WTC11 (cell line): Measurements from ENCODE around the gene FHAD1.

Experiments
- CREB1 ChIP-seq: sonication (generic); formaldehyde crosslinking; IDR thresholded peaks from 2 replicates; pipeline ENCODE4 v1.8.0; 2023; ENCODE audit warnings: mild to moderate bottlenecking, missing genetic modification reagents
- ELF4 ChIP-seq: sonication (generic); formaldehyde crosslinking; IDR thresholded peaks from 2 replicates; pipeline ENCODE4 v1.8.1; 2022; ENCODE audit warnings: low read depth, mild to moderate bottlenecking, moderate library complexity, missing genetic modification reagents
- HMGA2 ChIP-seq: fragments of 250-450 bp; sonication (Bioruptor Pico); IDR thresholded peaks from 2 replicates; pipeline ENCODE4 v1.4.0; 2021; ENCODE audit warnings: mild to moderate bottlenecking, moderate library complexity
- NFYB ChIP-seq: sonication (generic); formaldehyde crosslinking; conservative IDR thresholded peaks from 2 replicates; pipeline ENCODE4 v1.8.0; 2022; ENCODE audit warnings: low read depth, missing genetic modification reagents
- NR3C1 ChIP-seq: sonication (generic); formaldehyde crosslinking; conservative IDR thresholded peaks from 2 replicates; pipeline ENCODE4 v1.8.1; 2023; ENCODE audit warnings: low read depth, mild to moderate bottlenecking, missing genetic modification reagents
- ZNF416 ChIP-seq: fragments of 250-450 bp; sonication (Bioruptor Pico); IDR thresholded peaks from 2 replicates; pipeline ENCODE4 v1.9.0; 2021; ENCODE audit warnings: mild to moderate bottlenecking, inconsistent platforms
- TF ChIP-seq, protein P1 (sequence below): fragments of 200-600 bp; IDR thresholded peaks from 2 replicates; pipeline ENCODE4 v1.8.0; 2022; ENCODE audit warnings: antibody characterized with exemption
- TF ChIP-seq, protein P2 (sequence below): sonication (generic); formaldehyde crosslinking; IDR thresholded peaks from 2 replicates; pipeline ENCODE4 v1.8.1; 2023; ENCODE audit warnings: mild to moderate bottlenecking, missing genetic modification reagents
- TF ChIP-seq, protein P3 (sequence below): fragments of 250-450 bp; sonication (Bioruptor Pico); IDR thresholded peaks from 2 replicates; pipeline ENCODE4 v2.1.2; 2022; ENCODE audit warnings: mild to moderate bottlenecking, moderate library complexity
- TF ChIP-seq, protein P4 (sequence below): sonication (generic); formaldehyde crosslinking; IDR thresholded peaks from 2 replicates; pipeline ENCODE4 v1.8.1; 2023; ENCODE audit warnings: mild to moderate bottlenecking, moderate library complexity, missing genetic modification reagents
- TF ChIP-seq, protein P5 (sequence below): sonication (generic); formaldehyde crosslinking; conservative IDR thresholded peaks from 2 replicates; pipeline ENCODE4 v1.8.1; 2022; ENCODE audit warnings: mild to moderate bottlenecking, missing genetic modification reagents

DNA sequence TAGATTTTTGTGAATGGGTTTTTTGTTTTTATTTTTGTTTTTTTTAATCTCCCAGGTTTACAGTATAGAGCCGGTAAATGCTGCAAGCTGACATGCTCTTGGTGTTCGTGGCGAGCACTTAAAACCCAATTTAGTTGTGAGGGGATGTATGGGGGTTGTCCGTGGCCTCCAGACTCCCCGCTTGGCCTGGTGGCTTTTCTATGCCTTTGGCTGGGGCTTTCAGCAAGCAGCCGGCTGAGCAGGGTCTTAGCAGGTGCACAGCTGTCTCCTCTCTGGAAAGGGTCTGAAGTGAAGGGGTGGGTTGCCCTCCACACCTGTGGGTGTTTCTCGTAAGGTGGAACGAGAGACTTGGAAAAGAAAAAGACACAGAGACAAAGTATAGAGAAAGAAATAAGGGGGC is 131.7 kb downstream of the FHAD1 start:
- TF ChIP-seq, protein P1, sequence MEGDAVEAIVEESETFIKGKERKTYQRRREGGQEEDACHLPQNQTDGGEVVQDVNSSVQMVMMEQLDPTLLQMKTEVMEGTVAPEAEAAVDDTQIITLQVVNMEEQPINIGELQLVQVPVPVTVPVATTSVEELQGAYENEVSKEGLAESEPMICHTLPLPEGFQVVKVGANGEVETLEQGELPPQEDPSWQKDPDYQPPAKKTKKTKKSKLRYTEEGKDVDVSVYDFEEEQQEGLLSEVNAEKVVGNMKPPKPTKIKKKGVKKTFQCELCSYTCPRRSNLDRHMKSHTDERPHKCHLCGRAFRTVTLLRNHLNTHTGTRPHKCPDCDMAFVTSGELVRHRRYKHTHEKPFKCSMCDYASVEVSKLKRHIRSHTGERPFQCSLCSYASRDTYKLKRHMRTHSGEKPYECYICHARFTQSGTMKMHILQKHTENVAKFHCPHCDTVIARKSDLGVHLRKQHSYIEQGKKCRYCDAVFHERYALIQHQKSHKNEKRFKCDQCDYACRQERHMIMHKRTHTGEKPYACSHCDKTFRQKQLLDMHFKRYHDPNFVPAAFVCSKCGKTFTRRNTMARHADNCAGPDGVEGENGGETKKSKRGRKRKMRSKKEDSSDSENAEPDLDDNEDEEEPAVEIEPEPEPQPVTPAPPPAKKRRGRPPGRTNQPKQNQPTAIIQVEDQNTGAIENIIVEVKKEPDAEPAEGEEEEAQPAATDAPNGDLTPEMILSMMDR = no peak
- TF ChIP-seq NR3C1 (CRISPR knock-in tag) (no peak), CREB1 (no peak), NFYB (CRISPR knock-in tag) (no peak), HMGA2 (no peak), ZNF416 (CRISPR knock-in tag) (no peak), ELF4 (CRISPR knock-in tag) (no peak)
- TF ChIP-seq, protein P2, sequence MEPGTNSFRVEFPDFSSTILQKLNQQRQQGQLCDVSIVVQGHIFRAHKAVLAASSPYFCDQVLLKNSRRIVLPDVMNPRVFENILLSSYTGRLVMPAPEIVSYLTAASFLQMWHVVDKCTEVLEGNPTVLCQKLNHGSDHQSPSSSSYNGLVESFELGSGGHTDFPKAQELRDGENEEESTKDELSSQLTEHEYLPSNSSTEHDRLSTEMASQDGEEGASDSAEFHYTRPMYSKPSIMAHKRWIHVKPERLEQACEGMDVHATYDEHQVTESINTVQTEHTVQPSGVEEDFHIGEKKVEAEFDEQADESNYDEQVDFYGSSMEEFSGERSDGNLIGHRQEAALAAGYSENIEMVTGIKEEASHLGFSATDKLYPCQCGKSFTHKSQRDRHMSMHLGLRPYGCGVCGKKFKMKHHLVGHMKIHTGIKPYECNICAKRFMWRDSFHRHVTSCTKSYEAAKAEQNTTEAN = no peak
- TF ChIP-seq, protein P3, sequence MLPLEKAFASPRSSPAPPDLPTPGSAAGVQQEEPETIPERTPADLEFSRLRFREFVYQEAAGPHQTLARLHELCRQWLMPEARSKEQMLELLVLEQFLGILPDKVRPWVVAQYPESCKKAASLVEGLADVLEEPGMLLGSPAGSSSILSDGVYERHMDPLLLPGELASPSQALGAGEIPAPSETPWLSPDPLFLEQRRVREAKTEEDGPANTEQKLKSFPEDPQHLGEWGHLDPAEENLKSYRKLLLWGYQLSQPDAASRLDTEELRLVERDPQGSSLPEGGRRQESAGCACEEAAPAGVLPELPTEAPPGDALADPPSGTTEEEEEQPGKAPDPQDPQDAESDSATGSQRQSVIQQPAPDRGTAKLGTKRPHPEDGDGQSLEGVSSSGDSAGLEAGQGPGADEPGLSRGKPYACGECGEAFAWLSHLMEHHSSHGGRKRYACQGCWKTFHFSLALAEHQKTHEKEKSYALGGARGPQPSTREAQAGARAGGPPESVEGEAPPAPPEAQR (CRISPR knock-in tag) = no peak
- TF ChIP-seq, protein P4, sequence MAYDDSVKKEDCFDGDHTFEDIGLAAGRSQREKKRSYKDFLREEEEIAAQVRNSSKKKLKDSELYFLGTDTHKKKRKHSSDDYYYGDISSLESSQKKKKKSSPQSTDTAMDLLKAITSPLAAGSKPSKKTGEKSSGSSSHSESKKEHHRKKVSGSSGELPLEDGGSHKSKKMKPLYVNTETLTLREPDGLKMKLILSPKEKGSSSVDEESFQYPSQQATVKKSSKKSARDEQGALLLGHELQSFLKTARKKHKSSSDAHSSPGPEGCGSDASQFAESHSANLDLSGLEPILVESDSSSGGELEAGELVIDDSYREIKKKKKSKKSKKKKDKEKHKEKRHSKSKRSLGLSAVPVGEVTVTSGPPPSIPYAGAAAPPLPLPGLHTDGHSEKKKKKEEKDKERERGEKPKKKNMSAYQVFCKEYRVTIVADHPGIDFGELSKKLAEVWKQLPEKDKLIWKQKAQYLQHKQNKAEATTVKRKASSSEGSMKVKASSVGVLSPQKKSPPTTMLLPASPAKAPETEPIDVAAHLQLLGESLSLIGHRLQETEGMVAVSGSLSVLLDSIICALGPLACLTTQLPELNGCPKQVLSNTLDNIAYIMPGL (CRISPR knock-in tag) = no peak
- TF ChIP-seq, protein P5, sequence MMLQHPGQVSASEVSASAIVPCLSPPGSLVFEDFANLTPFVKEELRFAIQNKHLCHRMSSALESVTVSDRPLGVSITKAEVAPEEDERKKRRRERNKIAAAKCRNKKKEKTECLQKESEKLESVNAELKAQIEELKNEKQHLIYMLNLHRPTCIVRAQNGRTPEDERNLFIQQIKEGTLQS = no peak
